ENCODE data around the gene HERC4.
"Not testable (repeated sequence)": the region's sequence is repeated elsewhere in the genome, so short reads cannot be mapped to it uniquely, and the experiment has no call there.

HERC4 gene

GRCh38 chr10:68090586-68090985 lies 15.5 kb upstream of the HERC4 start:
- no peak for DNase-seq

- no peak for DNase-seq
These were observed 13.7 kb upstream of the HERC4 start for GRCh38 chr10:68088740-68089139.

- no peak for DNase-seq
These were observed 12.8 kb upstream of the HERC4 start for GRCh38 chr10:68087685-68088401.

- no peak for DNase-seq
These were observed 12.0 kb upstream of the HERC4 start for GRCh38 chr10:68086910-68087684.

GRCh38 chr10:68086011-68086410 lies 10.9 kb upstream of the HERC4 start:
- DNase-seq, result no peak

- DNase-seq, result no peak
These were observed 9.4 kb upstream of the HERC4 start for GRCh38 chr10:68084469-68084868.

- DNase-seq, result no peak
These were observed 8.9 kb upstream of the HERC4 start for GRCh38 chr10:68083953-68084352.

GRCh38 chr10:68082872-68083271 lies 7.8 kb upstream of the HERC4 start:
- DNase-seq, result no peak

- no peak for DNase-seq
These were observed 6.8 kb upstream of the HERC4 start for GRCh38 chr10:68081916-68082315.

- DNase-seq, result no peak
These were observed 5.9 kb upstream of the HERC4 start for GRCh38 chr10:68080853-68081431.

GRCh38 chr10:68079434-68079833 lies 4.4 kb upstream of the HERC4 start:
- DNase-seq, result no peak

- no peak for DNase-seq
These were observed 1.9 kb upstream of the HERC4 start for GRCh38 chr10:68077026-68077425.

GRCh38 chr10:68076081-68076480 lies 998 bp upstream of the HERC4 start:
- not testable (repeated sequence) for DNase-seq

- no peak for DNase-seq
These were observed 494 bp upstream of the HERC4 start for GRCh38 chr10:68075550-68076004.

GRCh38 chr10:68074031-68074774 lies 880 bp downstream of the HERC4 start:
- no peak for DNase-seq

- no peak for DNase-seq
These were observed 1.5 kb downstream of the HERC4 start for GRCh38 chr10:68073631-68074030.

- DNase-seq, result no peak
These were observed 7.6 kb downstream of the HERC4 start for GRCh38 chr10:68067508-68067907.

- no peak for DNase-seq
These were observed 8.1 kb downstream of the HERC4 start for GRCh38 chr10:68067029-68067428.

GRCh38 chr10:68053553-68053952 lies 21.5 kb downstream of the HERC4 start:
- no peak for DNase-seq

GRCh38 chr10:68052463-68052862 lies 22.6 kb downstream of the HERC4 start:
- no peak for DNase-seq

GRCh38 chr10:68049289-68050078 lies 25.6 kb downstream of the HERC4 start:
- DNase-seq, result no peak

- DNase-seq, result no peak
These were observed 27.3 kb downstream of the HERC4 start for GRCh38 chr10:68047554-68048327.

All from activated T-cell treated with anti-CD3 and anti-CD28 coated beads, Interleukin-2, amount 50 U/mL, for 1 hour (primary cell).